AG09319 (cell line): ENCODE results near the gene PRKD2.
"Not testable (repeated sequence)": the region's sequence is repeated elsewhere in the genome, so short reads cannot be mapped to it uniquely, and the experiment has no call there.

Source experiments
- DNase-seq: peaks from one replicate; pipeline ENCODE4 v3.0.0-alpha.2; 2010; ENCODE audit warnings: low read depth; ENCODE audit errors: extremely low read depth
- CTCF ChIP-seq: IDR thresholded peaks from 2 replicates; pipeline ENCODE4 v1.5.1; 2011; ENCODE audit warnings: low read depth, mild to moderate bottlenecking, inconsistent platforms, low read length, moderate library complexity

Gene PRKD2

GRCh38 chr19:46629546-46630025, 87.3 kb downstream of the PRKD2 start:
- DNase-seq: no peak
- no peak for TF ChIP-seq CTCF

GRCh38 chr19:46628970-46629369, 87.9 kb downstream of the PRKD2 start:
- not testable (repeated sequence) for DNase-seq

GRCh38 chr19:46626446-46626845, 90.5 kb downstream of the PRKD2 start:
- DNase-seq: no peak
- no peak for TF ChIP-seq CTCF

GRCh38 chr19:46625731-46626130, 91.2 kb downstream of the PRKD2 start:
- no peak for TF ChIP-seq CTCF
- no peak for DNase-seq

GRCh38 chr19:46624958-46625661, 91.8 kb downstream of the PRKD2 start, which contains the start of gene PTGIR:
PTGIR (minus strand) TSS chr19:46625089; CDS start chr19:46624225, 864 bp downstream.
- TF ChIP-seq CTCF: peak; percentile 9
- peak; percentile 37 for DNase-seq
